ENCODE measurements around the gene IRF7.

The IRF7 gene

DNA sequence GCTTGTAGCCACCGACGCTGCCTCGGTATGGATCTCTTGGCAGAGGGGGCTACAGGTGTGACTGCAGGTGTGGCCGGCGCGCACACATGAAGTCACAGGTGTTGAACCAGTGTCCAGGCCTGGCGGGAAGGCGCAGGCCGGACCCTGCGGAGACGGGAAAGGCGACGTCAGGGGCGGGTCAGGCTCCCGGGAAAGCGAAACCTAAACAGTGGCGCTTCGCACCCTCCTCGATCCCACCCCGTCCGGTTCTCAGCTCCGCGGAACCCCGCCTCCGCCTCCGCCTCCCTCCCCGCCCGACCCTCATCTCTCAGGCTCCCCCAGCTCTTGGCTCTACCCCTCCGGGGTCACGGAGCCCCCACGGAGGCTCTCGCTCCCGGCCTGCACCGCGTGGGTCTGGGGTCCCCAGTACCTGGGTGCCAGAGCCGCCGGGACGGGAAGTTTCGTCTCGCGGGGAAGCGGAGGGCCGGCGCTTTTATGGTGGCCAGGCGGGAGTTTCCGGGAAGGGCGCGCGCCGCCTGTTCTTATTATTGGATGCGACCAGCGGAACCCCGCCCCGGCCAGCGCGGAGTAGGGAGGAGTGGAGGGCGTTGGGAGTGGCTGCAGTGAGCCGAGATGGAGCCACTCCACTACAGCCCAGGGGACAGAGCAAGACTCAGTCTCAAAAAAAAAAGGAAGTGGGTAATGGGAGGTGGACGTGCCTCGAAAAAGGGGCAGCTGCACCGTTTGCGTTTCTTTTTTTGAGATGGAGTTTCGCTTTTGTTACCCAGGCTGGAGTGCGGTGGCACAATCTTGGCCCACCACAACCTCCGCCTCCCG is at the start of gene IRF7:
IRF7 (minus strand) TSS at position 447 of the 816 bp plus-strand sequence. CDS start 586 bp downstream, outside the sequence.
- TF ChIP-seq TAF1 (IDR thresholded peaks at IDR 0.05; ENCODE audit: low read depth): peak; percentile 51; the same call in 1 of the 2 replicates
- TF ChIP-seq YY1 (IDR thresholded peaks at IDR 0.05; ENCODE audit: low read depth): peak; percentile 45; the same call in 1 of the 2 replicates
- TF ChIP-seq EGR1 (IDR thresholded peaks at IDR 0.05): peak; percentile 47; the same call in 1 of the 2 replicates
- TF ChIP-seq RAD21 (IDR thresholded peaks at IDR 0.05; ENCODE audit: low read depth): no peak
- 0 out of 2 replicates have a peak, but pooled peaks have one; percentile 28 for TF ChIP-seq CREB1 (IDR thresholded peaks at IDR 0.05; ENCODE audit: low read depth)
- 0 out of 2 replicates have a peak, but pooled peaks have one; percentile 29 for TF ChIP-seq TEAD4 (IDR thresholded peaks at IDR 0.05)
- TF ChIP-seq, protein P1, sequence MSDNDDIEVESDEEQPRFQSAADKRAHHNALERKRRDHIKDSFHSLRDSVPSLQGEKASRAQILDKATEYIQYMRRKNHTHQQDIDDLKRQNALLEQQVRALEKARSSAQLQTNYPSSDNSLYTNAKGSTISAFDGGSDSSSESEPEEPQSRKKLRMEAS (IDR thresholded peaks at IDR 0.05): peak; percentile 73
- TF ChIP-seq FOXM1 (IDR thresholded peaks at IDR 0.05; ENCODE audit: borderline replicate concordance, low read depth): no peak
- TF ChIP-seq ZBTB7A (IDR thresholded peaks at IDR 0.05; ENCODE audit: low read depth): 0 out of 2 replicates have a peak, but pooled peaks have one; percentile 63

DNA sequence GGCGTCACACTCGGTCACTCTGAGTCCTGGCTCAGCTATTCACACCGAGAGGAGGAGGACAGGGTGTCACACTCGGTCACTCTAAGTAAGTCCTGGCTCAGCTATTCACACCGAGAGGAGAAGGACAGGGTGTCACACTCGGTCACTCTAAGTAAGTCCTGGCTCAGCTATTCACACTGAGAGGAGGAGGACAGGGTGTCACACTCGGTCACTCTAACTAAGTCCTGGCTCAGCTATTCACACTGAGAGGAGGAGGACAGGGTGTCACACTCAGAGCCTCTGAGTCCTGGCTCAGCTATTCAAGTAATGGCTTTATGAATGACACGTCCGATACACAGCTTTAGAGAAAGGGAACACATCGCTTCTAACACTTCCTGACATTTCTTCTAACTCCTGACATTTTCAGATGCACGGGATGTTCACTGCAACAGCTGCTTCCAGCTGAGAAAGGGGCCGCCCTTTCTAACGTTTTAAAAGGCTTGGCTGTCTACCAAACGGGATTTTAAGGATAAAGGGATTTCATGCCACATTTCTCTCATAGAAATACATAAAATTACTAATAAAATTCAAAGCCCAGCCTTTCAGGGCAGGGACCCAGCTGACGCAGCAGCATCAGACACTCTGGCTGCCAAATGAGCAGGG is 49.4 kb upstream of the IRF7 start:
- TF ChIP-seq, protein P1 (IDR thresholded peaks at IDR 0.05): no peak
- TF ChIP-seq FOXM1 (IDR thresholded peaks at IDR 0.05; ENCODE audit: borderline replicate concordance, low read depth) (no peak), EGR1 (IDR thresholded peaks at IDR 0.05) (no peak), TCF12 (IDR thresholded peaks at IDR 0.05; ENCODE audit: low read depth) (no peak), CEBPB (IDR thresholded peaks at IDR 0.05) (no peak), TAF1 (IDR thresholded peaks at IDR 0.05; ENCODE audit: low read depth) (no peak), ZBTB7A (IDR thresholded peaks at IDR 0.05; ENCODE audit: low read depth) (no peak), EP300 (IDR thresholded peaks at IDR 0.05; ENCODE audit: borderline replicate concordance) (no peak), RAD21 (IDR thresholded peaks at IDR 0.05; ENCODE audit: low read depth) (no peak), TEAD4 (IDR thresholded peaks at IDR 0.05) (no peak), CREB1 (IDR thresholded peaks at IDR 0.05; ENCODE audit: low read depth) (no peak), YY1 (IDR thresholded peaks at IDR 0.05; ENCODE audit: low read depth) (no peak), NFIC (IDR thresholded peaks at IDR 0.05) (no peak)
- TF ChIP-seq, protein P2, sequence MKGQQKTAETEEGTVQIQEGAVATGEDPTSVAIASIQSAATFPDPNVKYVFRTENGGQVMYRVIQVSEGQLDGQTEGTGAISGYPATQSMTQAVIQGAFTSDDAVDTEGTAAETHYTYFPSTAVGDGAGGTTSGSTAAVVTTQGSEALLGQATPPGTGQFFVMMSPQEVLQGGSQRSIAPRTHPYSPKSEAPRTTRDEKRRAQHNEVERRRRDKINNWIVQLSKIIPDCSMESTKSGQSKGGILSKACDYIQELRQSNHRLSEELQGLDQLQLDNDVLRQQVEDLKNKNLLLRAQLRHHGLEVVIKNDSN (IDR thresholded peaks at IDR 0.05): no peak
- TF ChIP-seq, protein P3, sequence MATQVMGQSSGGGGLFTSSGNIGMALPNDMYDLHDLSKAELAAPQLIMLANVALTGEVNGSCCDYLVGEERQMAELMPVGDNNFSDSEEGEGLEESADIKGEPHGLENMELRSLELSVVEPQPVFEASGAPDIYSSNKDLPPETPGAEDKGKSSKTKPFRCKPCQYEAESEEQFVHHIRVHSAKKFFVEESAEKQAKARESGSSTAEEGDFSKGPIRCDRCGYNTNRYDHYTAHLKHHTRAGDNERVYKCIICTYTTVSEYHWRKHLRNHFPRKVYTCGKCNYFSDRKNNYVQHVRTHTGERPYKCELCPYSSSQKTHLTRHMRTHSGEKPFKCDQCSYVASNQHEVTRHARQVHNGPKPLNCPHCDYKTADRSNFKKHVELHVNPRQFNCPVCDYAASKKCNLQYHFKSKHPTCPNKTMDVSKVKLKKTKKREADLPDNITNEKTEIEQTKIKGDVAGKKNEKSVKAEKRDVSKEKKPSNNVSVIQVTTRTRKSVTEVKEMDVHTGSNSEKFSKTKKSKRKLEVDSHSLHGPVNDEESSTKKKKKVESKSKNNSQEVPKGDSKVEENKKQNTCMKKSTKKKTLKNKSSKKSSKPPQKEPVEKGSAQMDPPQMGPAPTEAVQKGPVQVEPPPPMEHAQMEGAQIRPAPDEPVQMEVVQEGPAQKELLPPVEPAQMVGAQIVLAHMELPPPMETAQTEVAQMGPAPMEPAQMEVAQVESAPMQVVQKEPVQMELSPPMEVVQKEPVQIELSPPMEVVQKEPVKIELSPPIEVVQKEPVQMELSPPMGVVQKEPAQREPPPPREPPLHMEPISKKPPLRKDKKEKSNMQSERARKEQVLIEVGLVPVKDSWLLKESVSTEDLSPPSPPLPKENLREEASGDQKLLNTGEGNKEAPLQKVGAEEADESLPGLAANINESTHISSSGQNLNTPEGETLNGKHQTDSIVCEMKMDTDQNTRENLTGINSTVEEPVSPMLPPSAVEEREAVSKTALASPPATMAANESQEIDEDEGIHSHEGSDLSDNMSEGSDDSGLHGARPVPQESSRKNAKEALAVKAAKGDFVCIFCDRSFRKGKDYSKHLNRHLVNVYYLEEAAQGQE (IDR thresholded peaks at IDR 0.05; ENCODE audit: low read depth): no peak

DNA sequence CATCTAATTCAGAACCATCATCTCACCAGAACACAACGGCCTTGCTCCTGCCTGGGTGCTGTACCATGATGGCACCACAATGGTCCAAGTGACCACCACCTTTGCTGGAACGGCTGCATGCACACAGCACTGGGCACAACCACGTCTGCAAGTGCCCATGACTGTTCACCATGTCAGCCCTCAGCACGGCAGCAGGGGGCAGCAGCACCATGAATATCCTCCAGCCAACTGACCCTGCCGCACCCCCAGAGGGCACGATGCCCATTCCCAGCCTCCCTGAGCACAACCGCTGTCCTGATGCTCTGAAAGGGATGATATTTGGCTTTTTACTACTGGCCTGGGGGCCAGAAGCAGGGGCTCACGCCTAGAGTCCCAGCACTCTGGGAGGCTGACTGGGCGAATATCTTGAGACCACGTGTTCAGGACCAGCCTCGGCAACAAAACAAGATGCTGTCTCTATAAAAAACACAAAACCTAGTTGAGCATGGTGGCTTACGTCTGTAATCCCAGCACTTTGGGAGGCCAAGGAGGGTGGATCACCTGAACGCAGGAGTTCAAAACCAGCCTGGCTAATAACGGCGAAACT is 47.0 kb upstream of the IRF7 start:
- TF ChIP-seq TAF1 (IDR thresholded peaks at IDR 0.05; ENCODE audit: low read depth) (no peak), RAD21 (IDR thresholded peaks at IDR 0.05; ENCODE audit: low read depth) (peak; percentile 82), CREB1 (IDR thresholded peaks at IDR 0.05; ENCODE audit: low read depth) (no peak), NFIC (IDR thresholded peaks at IDR 0.05) (no peak; the same call in 1 of the 2 replicates), TCF12 (IDR thresholded peaks at IDR 0.05; ENCODE audit: low read depth) (no peak), TEAD4 (IDR thresholded peaks at IDR 0.05) (no peak)
- TF ChIP-seq, protein P2 (IDR thresholded peaks at IDR 0.05): no peak
- TF ChIP-seq, protein P1 (IDR thresholded peaks at IDR 0.05): no peak

DNA sequence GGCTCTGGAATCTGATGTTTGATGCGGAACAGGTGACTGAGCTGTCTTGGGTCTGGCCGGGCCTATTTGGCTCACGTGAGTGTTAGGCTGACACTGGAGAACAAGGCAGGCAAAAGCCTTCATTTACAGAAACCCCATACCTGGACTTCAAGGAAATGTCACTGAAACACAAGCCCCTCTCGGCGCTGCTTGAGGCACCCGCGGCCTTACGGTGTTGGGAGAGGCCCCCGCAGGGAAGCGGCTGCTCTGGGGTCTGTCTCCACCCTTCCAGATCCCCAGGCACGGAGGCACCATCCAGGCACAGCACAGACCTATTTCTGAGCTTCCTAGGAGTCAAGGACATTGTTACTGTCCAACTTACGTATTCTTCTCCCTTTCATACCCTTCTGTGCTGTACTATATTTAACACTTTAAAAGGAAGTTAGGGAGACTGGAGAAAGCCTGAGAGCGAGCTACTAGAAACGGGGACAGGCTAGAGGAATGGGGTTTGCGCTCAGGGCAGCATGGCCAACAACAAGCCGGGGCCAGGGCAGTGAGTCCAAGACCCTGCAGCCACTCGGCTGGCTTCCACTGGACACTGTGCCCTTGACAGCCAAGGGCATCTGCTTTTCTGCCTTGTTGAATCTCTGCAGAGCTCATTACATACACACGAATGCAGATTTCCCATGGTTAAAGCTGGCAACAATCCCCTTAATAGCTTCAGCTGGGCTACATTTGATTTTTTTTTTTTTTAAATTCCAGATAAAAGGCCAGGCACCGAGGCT is 45.1 kb upstream of the IRF7 start:
- TF ChIP-seq TCF12 (IDR thresholded peaks at IDR 0.05; ENCODE audit: low read depth) (no peak), NFIC (IDR thresholded peaks at IDR 0.05) (no peak), TAF1 (IDR thresholded peaks at IDR 0.05; ENCODE audit: low read depth) (no peak), TEAD4 (IDR thresholded peaks at IDR 0.05) (no peak), FOXM1 (IDR thresholded peaks at IDR 0.05; ENCODE audit: borderline replicate concordance, low read depth) (no peak), YY1 (IDR thresholded peaks at IDR 0.05; ENCODE audit: low read depth) (no peak), RAD21 (IDR thresholded peaks at IDR 0.05; ENCODE audit: low read depth) (no peak), CEBPB (IDR thresholded peaks at IDR 0.05) (no peak), EP300 (IDR thresholded peaks at IDR 0.05; ENCODE audit: borderline replicate concordance) (no peak), ZBTB7A (IDR thresholded peaks at IDR 0.05; ENCODE audit: low read depth) (no peak)
- TF ChIP-seq, protein P3 (IDR thresholded peaks at IDR 0.05; ENCODE audit: low read depth): no peak
